GM18499 (cell line): ENCODE results near the gene C1orf94.
"Not testable (repeated sequence)": the region's sequence is repeated elsewhere in the genome, so short reads cannot be mapped to it uniquely, and the experiment has no call there.

Experiments used
- ATAC-seq: cut with Tn5 transposase; IDR thresholded peaks from one replicate; pipeline ENCODE4 v1.9.1; 2021; ENCODE audit warnings: moderate number of reproducible peaks; ENCODE audit not compliant: insufficient read depth, unreplicated experiment

Gene C1orf94

DNA sequence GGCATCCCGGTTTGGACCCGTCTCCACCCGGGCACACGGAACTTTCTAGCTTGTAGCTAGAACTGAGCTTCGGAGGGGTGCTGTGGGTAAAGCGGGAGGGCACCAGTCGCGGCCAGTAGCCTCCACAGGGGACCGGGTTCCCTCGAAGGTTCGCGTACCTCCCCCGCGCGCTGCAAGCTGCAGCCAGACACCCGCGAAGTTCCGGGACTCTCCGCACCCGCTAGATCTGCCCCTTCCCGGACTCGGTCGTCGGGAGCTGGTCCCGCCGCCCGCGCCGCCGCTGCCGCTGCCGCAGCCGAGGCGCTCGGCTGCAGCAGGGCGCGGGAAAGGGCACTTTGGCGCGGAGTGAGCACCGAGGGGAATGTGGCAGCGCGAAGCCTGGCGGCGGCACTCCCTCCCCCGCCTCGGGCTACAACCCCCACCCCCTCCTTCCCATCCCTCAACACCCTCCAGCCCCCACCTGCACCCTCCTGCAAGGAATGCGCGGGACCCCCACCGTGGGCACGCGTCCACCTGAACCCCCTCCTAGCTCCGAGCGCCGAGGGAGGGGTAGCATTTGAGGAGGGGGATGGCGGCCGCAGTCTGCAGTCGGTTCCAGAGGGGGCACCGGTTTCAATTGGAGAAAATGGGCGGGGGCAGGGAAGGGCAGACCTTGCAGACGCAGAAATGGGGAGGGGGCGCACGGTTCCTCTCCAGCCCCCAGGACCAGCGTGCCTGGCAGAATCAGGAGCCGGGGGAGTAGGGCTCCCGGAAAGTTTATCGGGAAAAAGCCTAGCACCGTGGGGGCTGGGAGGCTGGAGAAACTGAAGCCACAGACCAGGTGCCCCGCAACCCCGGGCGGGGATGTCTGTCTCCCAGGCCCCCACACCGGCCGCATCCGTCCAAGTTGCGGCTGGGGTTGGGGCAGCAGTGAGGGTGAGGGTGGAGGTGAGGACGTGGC lies 12.6 kb upstream of the C1orf94 start:
- no peak for ATAC-seq

GRCh38 chr1:34164771-34165391 lies 11.8 kb upstream of the C1orf94 start, which contains the start of gene CSMD2:
Gene CSMD2, minus strand, starts transcription at chr1:34165230. Its CDS starts 133 bp downstream, at chr1:34165097.
- ATAC-seq = no peak

- no peak for ATAC-seq
Measured at GRCh38 chr1:34165422-34165921, 11.2 kb upstream of the C1orf94 start.

- ATAC-seq = no peak
Measured at GRCh38 chr1:34166191-34166624, 10.5 kb upstream of the C1orf94 start.

- ATAC-seq = no peak
Measured at GRCh38 chr1:34166625-34167361, 9.9 kb upstream of the C1orf94 start.

DNA sequence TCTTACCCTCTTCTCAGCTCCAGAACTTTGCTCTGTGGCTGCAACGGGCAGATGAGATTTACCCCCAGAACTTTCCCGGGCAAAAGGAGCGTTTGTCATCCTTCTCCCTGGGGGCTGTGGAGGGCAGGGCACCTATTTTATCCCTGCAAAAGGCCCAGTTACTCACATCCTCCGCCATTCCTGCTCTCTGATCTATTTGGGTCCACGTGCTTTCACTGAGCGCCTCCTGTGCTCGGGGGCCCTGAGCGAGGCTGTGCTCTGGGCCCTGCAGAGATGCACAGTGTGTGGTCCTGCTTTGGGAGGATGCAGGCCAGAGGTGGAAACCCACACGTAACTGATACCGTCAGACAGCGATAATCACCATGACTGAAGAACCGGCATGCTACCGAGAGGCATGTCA lies 9.3 kb upstream of the C1orf94 start:
- ATAC-seq = no peak

- no peak for ATAC-seq
Measured at GRCh38 chr1:34175744-34176143, 963 bp upstream of the C1orf94 start.

DNA sequence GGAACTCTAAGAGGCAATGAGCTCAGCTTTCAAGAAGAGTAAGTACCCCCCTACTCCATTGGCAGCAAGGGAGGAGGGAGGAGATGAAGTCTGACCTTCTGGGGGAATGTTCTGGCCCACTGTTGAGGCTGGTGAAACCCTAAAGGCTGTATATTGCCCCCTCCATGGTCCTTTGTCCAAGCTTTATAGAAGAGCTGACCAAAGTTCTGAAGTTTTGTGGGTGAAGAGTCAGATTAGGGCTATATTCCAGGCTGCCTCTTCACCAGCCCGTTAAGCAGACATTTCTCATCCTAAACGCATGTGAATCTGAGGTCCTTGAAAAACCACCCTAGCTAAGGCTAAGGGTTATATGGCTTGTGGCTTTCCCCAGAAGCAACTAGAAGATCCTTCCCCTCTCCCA lies 1.4 kb downstream of the C1orf94 start:
- ATAC-seq = no peak

DNA sequence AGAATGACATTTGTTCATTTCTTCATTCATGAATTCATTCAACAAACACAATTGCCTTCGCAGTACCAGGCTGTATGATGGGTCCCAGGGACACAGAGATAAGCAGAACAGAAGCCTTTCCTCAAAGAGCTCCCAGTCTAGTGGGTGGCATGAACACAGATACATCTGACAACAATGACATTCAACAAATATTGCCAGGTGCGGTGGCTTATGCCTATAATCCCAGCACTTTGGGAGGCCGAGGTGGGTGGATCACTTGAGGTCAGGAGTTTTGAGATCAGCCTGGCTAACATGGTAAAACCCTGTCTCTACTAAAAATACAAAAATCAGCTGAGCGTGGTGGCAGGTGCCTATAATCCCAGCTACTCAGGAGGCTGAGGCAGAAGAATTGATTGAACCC lies 6.7 kb downstream of the C1orf94 start:
- ATAC-seq = not testable (repeated sequence)

DNA sequence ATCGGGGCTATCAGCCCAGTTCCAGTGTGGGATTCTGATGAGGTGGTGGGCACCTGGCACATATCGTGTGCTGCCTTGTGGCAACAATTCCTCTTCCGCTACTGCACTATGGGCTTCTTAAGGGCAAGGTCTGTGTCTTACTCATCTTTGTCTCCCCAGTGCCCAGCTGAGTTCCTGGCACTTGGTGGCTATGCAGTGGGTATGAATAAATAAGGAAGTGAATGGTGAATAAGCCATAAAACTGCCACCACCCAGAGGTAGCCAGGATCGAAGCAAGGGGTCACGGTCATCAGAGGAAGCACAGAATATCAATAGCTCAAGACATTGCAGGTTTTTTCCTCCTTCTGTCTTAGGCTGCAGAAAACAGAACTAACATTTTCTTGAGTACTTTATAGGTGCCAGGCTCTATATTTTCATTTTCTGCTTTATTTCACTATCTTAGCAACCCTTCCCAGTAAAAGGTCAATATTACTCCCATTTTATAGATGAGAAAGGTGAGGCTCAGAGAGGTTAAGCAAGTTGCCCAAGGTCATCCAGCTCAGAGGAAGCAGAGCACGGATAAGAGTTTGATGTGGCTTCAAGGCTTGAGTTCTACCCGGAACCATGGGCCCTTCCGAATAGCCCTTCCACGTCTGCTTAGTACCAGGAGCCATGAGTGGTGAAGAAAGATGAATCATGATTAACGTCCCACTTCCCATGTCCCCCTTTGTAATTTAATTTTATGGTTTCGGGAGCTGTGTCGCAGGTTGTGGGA lies 10.2 kb downstream of the C1orf94 start:
- ATAC-seq = no peak

DNA sequence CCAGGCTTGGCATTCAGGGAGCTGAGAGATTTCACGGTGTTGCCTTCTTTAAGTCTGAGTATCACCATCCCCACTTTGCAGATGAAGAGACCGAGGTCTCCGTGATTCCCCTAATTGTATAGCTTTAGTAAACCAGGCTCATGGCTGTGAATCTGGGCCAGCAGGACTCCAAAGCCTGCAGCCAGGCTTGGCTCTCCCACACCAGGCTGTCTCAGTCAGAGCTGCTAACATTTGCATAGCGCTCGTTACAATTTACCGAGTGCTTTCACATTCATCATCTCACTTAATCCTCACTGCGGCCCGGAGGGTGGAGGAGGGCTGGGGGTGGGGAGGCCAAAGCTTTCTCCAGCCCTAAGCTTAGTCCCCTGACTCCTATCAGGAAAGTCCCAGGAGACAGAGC lies 11.7 kb downstream of the C1orf94 start:
- ATAC-seq = no peak

- no peak for ATAC-seq
Measured at GRCh38 chr1:34188985-34189384, 12.3 kb downstream of the C1orf94 start.

DNA sequence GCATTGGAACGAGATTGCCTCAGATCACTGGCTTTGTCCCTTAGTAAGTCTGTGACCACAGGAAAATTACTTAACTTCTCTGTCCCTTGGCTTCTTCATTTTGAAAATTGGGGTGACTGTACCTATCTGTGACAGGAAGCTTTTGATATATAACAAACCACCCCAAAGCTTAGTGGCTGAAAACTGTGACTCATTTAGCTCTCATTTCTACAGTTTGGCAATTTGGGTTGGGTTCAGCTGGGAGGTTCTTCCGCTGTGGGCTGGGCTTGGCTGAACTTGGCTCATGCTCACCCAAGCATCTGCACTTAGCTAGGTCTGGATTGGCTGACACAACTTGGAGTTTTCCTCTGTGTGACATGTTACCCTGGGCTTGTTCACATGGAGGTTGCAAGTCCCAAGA lies 14.0 kb downstream of the C1orf94 start:
- ATAC-seq = no peak

DNA sequence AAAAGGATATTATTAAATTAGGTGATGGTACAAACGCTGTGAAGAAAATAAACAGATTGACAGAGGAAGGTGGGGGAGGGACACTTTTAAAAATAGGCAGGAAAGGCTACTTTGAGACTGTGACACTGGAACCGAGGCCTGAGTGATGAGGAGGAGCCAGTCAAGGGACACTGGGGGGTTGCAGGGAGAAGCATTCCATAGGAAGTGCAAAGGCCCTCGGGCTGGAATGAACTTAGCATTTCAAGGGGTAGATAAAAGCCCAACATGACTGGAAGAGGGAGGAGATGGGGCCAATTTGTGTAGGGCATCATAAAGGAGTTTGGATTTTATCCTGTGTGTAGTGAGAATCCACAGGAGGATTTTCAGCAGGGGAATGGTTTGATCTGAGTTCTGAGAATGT lies 15.9 kb downstream of the C1orf94 start:
- no peak for ATAC-seq

- ATAC-seq = no peak
Measured at GRCh38 chr1:34199927-34200326, 23.2 kb downstream of the C1orf94 start.

- ATAC-seq = no peak
Measured at GRCh38 chr1:34212673-34213072, 36.0 kb downstream of the C1orf94 start.

GRCh38 chr1:34213956-34214355 lies 37.2 kb downstream of the C1orf94 start:
- no peak for ATAC-seq

- no peak for ATAC-seq
Measured at GRCh38 chr1:34231441-34231840, 54.7 kb downstream of the C1orf94 start.

DNA sequence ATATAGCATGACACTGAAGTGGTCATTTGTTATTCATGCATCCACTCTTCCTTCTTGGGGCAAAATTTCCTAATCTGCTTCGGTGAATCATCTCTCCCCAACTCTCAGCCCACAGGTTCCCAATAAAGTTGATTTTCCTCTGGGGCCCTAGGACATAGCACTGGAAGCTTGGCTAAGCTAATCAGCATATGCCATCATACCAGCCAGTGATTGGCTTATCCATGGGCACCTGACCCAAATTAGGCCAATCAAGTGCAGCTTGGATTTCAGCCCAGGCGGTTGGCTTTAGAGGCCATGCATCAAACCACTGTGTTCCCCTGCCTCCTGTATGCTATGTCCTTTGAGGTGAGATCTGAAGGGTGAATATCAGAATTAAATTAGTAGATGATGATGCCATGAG lies 58.9 kb downstream of the C1orf94 start:
- no peak for ATAC-seq

DNA sequence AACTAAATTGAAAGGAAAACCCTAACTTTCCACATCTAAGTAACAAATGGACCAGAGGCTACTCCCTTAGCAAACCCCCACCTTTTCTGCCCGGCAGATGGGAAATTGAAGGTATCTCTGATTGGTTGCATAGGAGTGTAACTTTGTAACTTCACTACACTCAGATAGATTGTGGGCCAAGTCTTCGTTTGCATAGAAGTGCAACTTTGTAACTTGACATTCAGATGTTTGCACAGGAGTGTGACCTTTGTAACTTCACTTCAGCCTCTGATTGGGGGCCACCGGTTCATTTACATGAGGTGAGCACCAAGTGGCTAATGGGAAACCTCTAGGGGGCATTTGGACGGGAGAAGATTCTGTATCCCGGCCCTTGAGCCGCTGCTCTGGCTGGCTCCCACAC lies 59.4 kb downstream of the C1orf94 start:
- ATAC-seq = no peak
